Nephron progenitor cell (in vitro differentiated cells): ENCODE measurements around the gene TRIM27.

Experiments used
- DNase-seq: peaks from one replicate; pipeline ENCODE4 v3.0.0; 2021
- H3K27ac Mint-ChIP-seq: 2 replicates; pipeline ENCODE4 v1.8.0; 2021; ENCODE audit warnings: mild to moderate bottlenecking, moderate library complexity, mixed read lengths
- H3K27me3 Mint-ChIP-seq: 2 replicates; pipeline ENCODE4 v1.8.0; 2021; ENCODE audit warnings: mild to moderate bottlenecking, low read depth, mixed read lengths; ENCODE audit not compliant: poor library complexity
- H3K36me3 Mint-ChIP-seq: 2 replicates; pipeline ENCODE4 v1.8.0; 2021; ENCODE audit warnings: low read depth, mixed read lengths
- H3K4me1 Mint-ChIP-seq: 2 replicates; pipeline ENCODE4 v1.8.0; 2021; ENCODE audit warnings: mixed read lengths
- H3K4me3 Mint-ChIP-seq: 2 replicates; pipeline ENCODE4 v1.8.0; 2021; ENCODE audit warnings: mild to moderate bottlenecking, moderate library complexity, mixed read lengths
- H3K9me3 Mint-ChIP-seq: 2 replicates; pipeline ENCODE4 v1.8.0; 2021; ENCODE audit warnings: mild to moderate bottlenecking, moderate library complexity, mixed read lengths
- TF ChIP-seq, protein P1 (sequence below): fragments of 200-600 bp; sonication (generic); IDR thresholded peaks from 2 replicates; pipeline ENCODE4 v1.5.0; 2021; ENCODE audit warnings: antibody characterized with exemption

TRIM27 gene

GRCh38 chr6:28947067-28947765 is 23.4 kb upstream of the TRIM27 start:
- no peaks in the 10 kb centered on the region for H3K27me3 Mint-ChIP-seq
- TF ChIP-seq, protein P1, sequence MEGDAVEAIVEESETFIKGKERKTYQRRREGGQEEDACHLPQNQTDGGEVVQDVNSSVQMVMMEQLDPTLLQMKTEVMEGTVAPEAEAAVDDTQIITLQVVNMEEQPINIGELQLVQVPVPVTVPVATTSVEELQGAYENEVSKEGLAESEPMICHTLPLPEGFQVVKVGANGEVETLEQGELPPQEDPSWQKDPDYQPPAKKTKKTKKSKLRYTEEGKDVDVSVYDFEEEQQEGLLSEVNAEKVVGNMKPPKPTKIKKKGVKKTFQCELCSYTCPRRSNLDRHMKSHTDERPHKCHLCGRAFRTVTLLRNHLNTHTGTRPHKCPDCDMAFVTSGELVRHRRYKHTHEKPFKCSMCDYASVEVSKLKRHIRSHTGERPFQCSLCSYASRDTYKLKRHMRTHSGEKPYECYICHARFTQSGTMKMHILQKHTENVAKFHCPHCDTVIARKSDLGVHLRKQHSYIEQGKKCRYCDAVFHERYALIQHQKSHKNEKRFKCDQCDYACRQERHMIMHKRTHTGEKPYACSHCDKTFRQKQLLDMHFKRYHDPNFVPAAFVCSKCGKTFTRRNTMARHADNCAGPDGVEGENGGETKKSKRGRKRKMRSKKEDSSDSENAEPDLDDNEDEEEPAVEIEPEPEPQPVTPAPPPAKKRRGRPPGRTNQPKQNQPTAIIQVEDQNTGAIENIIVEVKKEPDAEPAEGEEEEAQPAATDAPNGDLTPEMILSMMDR: no peak
- H3K4me1 Mint-ChIP-seq: peaks cover 45% of the 10 kb centered on the region
- H3K9me3 Mint-ChIP-seq: peaks cover 34% of the 10 kb centered on the region
- no peak for DNase-seq
- peak overlapping the region; percentile 0 for H3K27ac Mint-ChIP-seq
- no peak overlapping the region for H3K4me3 Mint-ChIP-seq
- peaks cover 12% of the 10 kb centered on the region for H3K36me3 Mint-ChIP-seq

DNA sequence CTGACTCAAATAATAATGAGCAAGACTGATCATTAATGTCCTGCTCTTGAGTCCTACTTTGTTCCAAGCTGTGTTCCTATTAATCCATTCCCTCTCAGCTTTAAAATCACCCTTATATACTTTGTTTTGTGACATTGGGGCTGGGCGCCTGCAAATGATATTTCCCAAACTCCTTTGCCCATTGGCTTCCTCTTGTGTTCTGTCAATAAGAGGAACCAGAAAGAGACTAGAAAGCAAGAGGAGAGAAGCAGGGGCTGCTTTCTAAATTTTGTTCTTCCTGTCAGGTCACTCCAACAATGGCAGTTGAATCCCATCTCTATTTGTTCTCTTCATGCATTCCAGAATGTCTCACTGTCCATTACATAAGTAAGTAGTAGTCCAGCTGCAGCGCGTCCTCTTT is 21.6 kb upstream of the TRIM27 start:
- Mint-ChIP-seq H3K27me3 (peaks cover 4% of the 10 kb centered on the region), H3K36me3 (peaks cover 12% of the 10 kb centered on the region), H3K9me3 (peaks cover 25% of the 10 kb centered on the region), H3K27ac (no peak overlapping the region), H3K4me1 (peaks cover 55% of the 10 kb centered on the region), H3K4me3 (no peak overlapping the region)
- TF ChIP-seq, protein P1: no peak
- DNase-seq: no peak

DNA sequence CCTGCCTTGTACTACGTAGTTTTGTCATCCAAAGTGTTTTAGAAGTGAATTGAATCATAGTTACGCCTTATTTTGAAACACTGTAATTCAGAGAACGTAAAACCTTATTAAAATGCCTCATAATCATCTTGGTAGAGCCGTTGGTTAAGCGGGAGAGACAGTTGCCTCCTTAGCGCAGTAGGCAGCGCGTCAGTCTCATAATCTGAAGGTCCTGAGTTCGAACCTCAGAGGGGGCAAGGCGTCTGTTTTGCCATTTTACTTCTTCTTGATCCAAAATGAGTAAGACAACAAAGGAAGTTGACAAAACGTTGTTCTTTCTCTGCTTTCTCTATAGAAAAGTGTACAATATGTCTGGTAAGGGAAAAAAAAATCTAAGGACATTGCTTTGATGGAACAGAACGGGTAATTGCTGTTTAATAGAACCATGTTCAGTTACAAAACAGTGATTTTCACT is 20.7 kb upstream of the TRIM27 start:
- Mint-ChIP-seq H3K27ac (peak overlapping the region; percentile 72), H3K4me3 (peak overlapping the region; percentile 88), H3K27me3 (peaks cover 4% of the 10 kb centered on the region), H3K36me3 (peaks cover 11% of the 10 kb centered on the region), H3K9me3 (peaks cover 24% of the 10 kb centered on the region), H3K4me1 (peaks cover 64% of the 10 kb centered on the region)
- peak; percentile 59 for DNase-seq
- TF ChIP-seq, protein P1: no peak

- Mint-ChIP-seq H3K36me3 (peaks cover 5% of the 10 kb centered on the region), H3K4me1 (peaks cover 59% of the 10 kb centered on the region), H3K4me3 (peak overlapping the region; percentile 88), H3K27ac (peak overlapping the region; percentile 72), H3K9me3 (peaks cover 17% of the 10 kb centered on the region), H3K27me3 (peaks cover 4% of the 10 kb centered on the region)
- TF ChIP-seq, protein P1: no peak
- peak; percentile 80 for DNase-seq
Measured at GRCh38 chr6:28943557-28944411, 20.0 kb upstream of the TRIM27 start.

- peaks cover 17% of the 10 kb centered on the region for H3K9me3 Mint-ChIP-seq
- DNase-seq: no peak
- no peak overlapping the region for H3K27ac Mint-ChIP-seq
- H3K4me3 Mint-ChIP-seq: peak overlapping the region; percentile 88
- H3K4me1 Mint-ChIP-seq: peaks cover 54% of the 10 kb centered on the region
- H3K27me3 Mint-ChIP-seq: peaks cover 4% of the 10 kb centered on the region
- H3K36me3 Mint-ChIP-seq: peaks cover 5% of the 10 kb centered on the region
- TF ChIP-seq, protein P1: no peak
Measured at GRCh38 chr6:28943223-28943556, 19.4 kb upstream of the TRIM27 start.
